Activated B cell treated with CpG ODN at 0.5 μM for 24 hours (primary cell): Measurements from ENCODE around the gene ITGBL1. TPM values are rescaled to one million over a fixed set of nuclear protein-coding genes. Genes with fewer than 3 reads are reported as not detected.

Source experiments
- ATAC-seq: fragments of 200-7000 bp; cut with Tn5 transposase; one replicate; pipeline ENCODE4 v1.10.0; 2021; ENCODE audit warnings: low read depth, mild to moderate bottlenecking, moderate library complexity
- CTCF ChIA-PET: fragments of 350-600 bp; sonication (Branson Sonifier 250); formaldehyde crosslinking; loops from one replicate; lab custom pipeline; 2021; ENCODE audit warnings: antibody characterized with exemption; lab: Charles Lee
- POLR2A ChIA-PET: fragments of 350-600 bp; sonication (Branson Sonifier 250); formaldehyde crosslinking; loops from one replicate; lab custom pipeline; 2021; ENCODE audit warnings: antibody characterized with exemption; lab: Charles Lee
- DNase-seq: peaks from one replicate; pipeline ENCODE4 v3.0.0; 2022
- H3K27ac Mint-ChIP-seq: one replicate; pipeline ENCODE4 v1.8.0; 2020; ENCODE audit warnings: mixed read lengths
- H3K27me3 Mint-ChIP-seq: one replicate; pipeline ENCODE4 v1.8.0; 2021; ENCODE audit warnings: mixed read lengths
- H3K36me3 Mint-ChIP-seq: one replicate; pipeline ENCODE4 v1.8.0; 2021; ENCODE audit warnings: low read depth, mixed read lengths
- H3K4me1 Mint-ChIP-seq: one replicate; pipeline ENCODE4 v1.8.0; 2021; ENCODE audit warnings: mixed read lengths
- H3K4me3 Mint-ChIP-seq: one replicate; pipeline ENCODE4 v1.8.0; 2020; ENCODE audit warnings: mild to moderate bottlenecking, mixed read lengths
- H3K9me3 Mint-ChIP-seq: one replicate; pipeline ENCODE4 v1.8.0; 2020; ENCODE audit warnings: mixed read lengths
- CTCF ChIP-seq: fragments of 200-600 bp; IDR thresholded peaks from one replicate; pipeline ENCODE4 v1.8.0; 2022; ENCODE audit warnings: antibody characterized with exemption, mild to moderate bottlenecking
- intact Hi-C: fragments of 100-400 bp; cut with micrococcal nuclease; formaldehyde crosslinking; loops from one replicate; pipeline ENCODE4 v1.15.1; 2024
- total RNA-seq: library from RNA; stranded (reverse); gene quantifications from 2 replicates; pipeline ENCODE4 v1.2.3, GENCODE V29; 2022

The ITGBL1 gene
- total RNA-seq, 1 donor from 2014 or later: not detected

GRCh38 chr13:101492251-101492910 is 39.9 kb downstream of the ITGBL1 start:
- CTCF ChIA-PET: no interaction called here
- no peak for DNase-seq
- TF ChIP-seq CTCF: no peak
- POLR2A ChIA-PET: no interaction called here
- Mint-ChIP-seq H3K27ac (no peak overlapping the region), H3K4me3 (no peak overlapping the region), H3K4me1 (no peaks in the 10 kb centered on the region), H3K9me3 (no peaks in the 10 kb centered on the region), H3K36me3 (no peaks in the 10 kb centered on the region), H3K27me3 (no peaks in the 10 kb centered on the region)
- no peak for ATAC-seq
- intact Hi-C loops: no loop called here

- no peaks in the 10 kb centered on the region for H3K36me3 Mint-ChIP-seq
- intact Hi-C loops: no loop called here
- no peak for DNase-seq
- no peak overlapping the region for H3K4me3 Mint-ChIP-seq
- no peak for TF ChIP-seq CTCF
- no peak for ATAC-seq
- no peaks in the 10 kb centered on the region for H3K27me3 Mint-ChIP-seq
- H3K9me3 Mint-ChIP-seq: no peaks in the 10 kb centered on the region
- H3K27ac Mint-ChIP-seq: no peak overlapping the region
- POLR2A ChIA-PET: no interaction called here
- CTCF ChIA-PET: no interaction called here
- H3K4me1 Mint-ChIP-seq: no peaks in the 10 kb centered on the region
These were observed 41.1 kb downstream of the ITGBL1 start for GRCh38 chr13:101493541-101493940.

GRCh38 chr13:101499406-101499805 is 46.9 kb downstream of the ITGBL1 start:
- H3K4me3 Mint-ChIP-seq: no peak overlapping the region
- H3K27ac Mint-ChIP-seq: no peak overlapping the region
- no peaks in the 10 kb centered on the region for H3K36me3 Mint-ChIP-seq
- ATAC-seq (no peak), DNase-seq (no peak)
- ChIA-PET CTCF (no interaction called here), POLR2A (no interaction called here)
- H3K9me3 Mint-ChIP-seq: no peaks in the 10 kb centered on the region
- intact Hi-C loops: no loop called here
- no peaks in the 10 kb centered on the region for H3K4me1 Mint-ChIP-seq
- TF ChIP-seq CTCF: no peak
- peaks cover 1% of the 10 kb centered on the region for H3K27me3 Mint-ChIP-seq

GRCh38 chr13:101502618-101503017 is 50.1 kb downstream of the ITGBL1 start:
- H3K4me3 Mint-ChIP-seq: no peak overlapping the region
- H3K27ac Mint-ChIP-seq: no peak overlapping the region
- no peak for TF ChIP-seq CTCF
- H3K9me3 Mint-ChIP-seq: no peaks in the 10 kb centered on the region
- ChIA-PET CTCF (no interaction called here), POLR2A (no interaction called here)
- intact Hi-C loops: no loop called here
- no peak for ATAC-seq
- H3K27me3 Mint-ChIP-seq: peaks cover 1% of the 10 kb centered on the region
- H3K4me1 Mint-ChIP-seq: no peaks in the 10 kb centered on the region
- no peak for DNase-seq
- no peaks in the 10 kb centered on the region for H3K36me3 Mint-ChIP-seq

- CTCF ChIA-PET: interaction anchor here (1.4 kb wide), 1 partner anchor 245 kb away, joined by 4 read pairs; no protein-coding TSS in a partner anchor
- H3K27me3 Mint-ChIP-seq: no peaks in the 10 kb centered on the region
- no peak overlapping the region for H3K4me3 Mint-ChIP-seq
- no peak for TF ChIP-seq CTCF
- DNase-seq (no peak), ATAC-seq (no peak)
- peaks cover 3% of the 10 kb centered on the region for H3K9me3 Mint-ChIP-seq
- POLR2A ChIA-PET: no interaction called here
- no peaks in the 10 kb centered on the region for H3K36me3 Mint-ChIP-seq
- intact Hi-C loops: loop anchor here (5.0 to 10.0 kb wide), 2 partner anchors 364 to 434 kb away; no protein-coding TSS in a partner anchor
- no peak overlapping the region for H3K27ac Mint-ChIP-seq
- H3K4me1 Mint-ChIP-seq: no peaks in the 10 kb centered on the region
These were observed 58.7 kb downstream of the ITGBL1 start for GRCh38 chr13:101511161-101511560.
